Astrocyte (in vitro differentiated cells and primary cell): ENCODE measurements around the gene KDM2B.

Experiments
- CTCF ChIP-seq: IDR thresholded peaks from 2 replicates; pipeline ENCODE4 v1.5.1; 2011; ENCODE audit warnings: low read depth, mild to moderate bottlenecking, inconsistent platforms, low read length, moderate library complexity; ENCODE audit not compliant: insufficient read depth
- EZH2 ChIP-seq: IDR thresholded peaks from 2 replicates; pipeline ENCODE4 v1.6.1; 2012; ENCODE audit warnings: mild to moderate bottlenecking, low read length, inconsistent platforms; ENCODE audit not compliant: insufficient read depth

GRCh38 chr12:121570467-121571283, 10.1 kb downstream of the KDM2B start:
- TF ChIP-seq EZH2 (no peak), CTCF (no peak)
